Fibroblast of mammary gland (primary cell): ENCODE results near the gene PDGFRB.

Experiments used
- DNase-seq: peaks from one replicate; pipeline ENCODE4 v3.0.0-alpha.2; 2010; ENCODE audit warnings: low read depth
- H3K4me3 ChIP-seq: 2 replicates; pipeline ENCODE4 v1.5.1; 2011; ENCODE audit warnings: low read depth, mild to moderate bottlenecking, low read length, moderate library complexity; ENCODE audit not compliant: control insufficient read depth
- CTCF ChIP-seq: conservative IDR thresholded peaks from 2 replicates; pipeline ENCODE4 v1.5.1; 2011; ENCODE audit warnings: low read depth, low read length, inconsistent platforms; ENCODE audit not compliant: control insufficient read depth, insufficient read depth

Gene PDGFRB

GRCh38 chr5:150133581-150134197 lies 22.0 kb downstream of the PDGFRB start:
- no peak overlapping the region for H3K4me3 ChIP-seq
- TF ChIP-seq CTCF = no peak
- DNase-seq = no peak

GRCh38 chr5:150132740-150133139 lies 22.9 kb downstream of the PDGFRB start:
- no peak for TF ChIP-seq CTCF
- H3K4me3 ChIP-seq = no peak overlapping the region
- DNase-seq = no peak

- TF ChIP-seq CTCF = no peak
- DNase-seq = peak; percentile 75
- H3K4me3 ChIP-seq = no peak overlapping the region
Observed at GRCh38 chr5:150131978-150132694, 23.5 kb downstream of the PDGFRB start.

GRCh38 chr5:150131461-150131860 lies 24.2 kb downstream of the PDGFRB start:
- no peak for TF ChIP-seq CTCF
- DNase-seq = no peak
- no peak overlapping the region for H3K4me3 ChIP-seq

- TF ChIP-seq CTCF = no peak
- DNase-seq = no peak
- no peak overlapping the region for H3K4me3 ChIP-seq
Observed at GRCh38 chr5:150130493-150130922, 25.1 kb downstream of the PDGFRB start.

- TF ChIP-seq CTCF = peak; percentile 95
Observed at GRCh38 chr5:150129813-150130492, 25.7 kb downstream of the PDGFRB start.

More at GRCh38 chr5:150129813-150130492, 25.7 kb downstream of the PDGFRB start:
- H3K4me3 ChIP-seq = no peak overlapping the region
- DNase-seq = peak; percentile 83
